Hepatocyte (in vitro differentiated cells): ENCODE results near the gene CD226. TPM values are rescaled to one million over a fixed set of nuclear protein-coding genes. Genes with fewer than 3 reads are reported as not detected.

Experiments
- DNase-seq: peaks from one replicate; pipeline ENCODE4 v3.0.0-alpha.2; 2016; ENCODE audit warnings: low spot score
- H2AFZ ChIP-seq: fragments of 200-600 bp; sonication (generic); 2 replicates; pipeline ENCODE4 v1.6.0; 2016; ENCODE audit warnings: antibody characterized with exemption, mild to moderate bottlenecking
- H3K27ac ChIP-seq: fragments of 200-600 bp; sonication (generic); 2 replicates; pipeline ENCODE4 v1.5.1; 2016; ENCODE audit warnings: mild to moderate bottlenecking
- H3K27me3 ChIP-seq: fragments of 200-600 bp; sonication (generic); 2 replicates; pipeline ENCODE4 v1.6.1; 2016
- H3K36me3 ChIP-seq: fragments of 200-600 bp; sonication (generic); replicated peaks from 2 replicates; pipeline ENCODE4 v1.5.1; 2016; ENCODE audit warnings: low read depth; ENCODE audit not compliant: insufficient read depth
- H3K4me1 ChIP-seq: fragments of 200-600 bp; sonication (generic); 2 replicates; pipeline ENCODE4 v1.5.1; 2016; ENCODE audit warnings: mild to moderate bottlenecking, moderate library complexity; ENCODE audit not compliant: insufficient read depth
- H3K4me2 ChIP-seq: fragments of 200-600 bp; sonication (generic); 2 replicates; pipeline ENCODE4 v1.6.0; 2016
- H3K4me3 ChIP-seq: fragments of 200-600 bp; sonication (generic); 2 replicates; pipeline ENCODE4 v1.5.1; 2016; ENCODE audit warnings: mild to moderate bottlenecking
- H3K79me2 ChIP-seq: fragments of 200-600 bp; sonication (generic); 2 replicates; pipeline ENCODE4 v1.6.0; 2017; ENCODE audit warnings: mild to moderate bottlenecking
- H3K9me2 ChIP-seq: fragments of 200-600 bp; sonication (generic); replicated peaks from 2 replicates; pipeline ENCODE4 v1.6.0; 2017; ENCODE audit warnings: mild to moderate bottlenecking; ENCODE audit not compliant: insufficient read depth
- H3K9me3 ChIP-seq: fragments of 200-600 bp; sonication (generic); 2 replicates; pipeline ENCODE4 v1.5.1; 2016; ENCODE audit warnings: low read depth, mild to moderate bottlenecking
- H4K20me1 ChIP-seq: fragments of 200-600 bp; sonication (generic); 2 replicates; pipeline ENCODE4 v1.6.0; 2016; ENCODE audit warnings: mild to moderate bottlenecking; ENCODE audit not compliant: insufficient read depth, poor library complexity, severe bottlenecking
- CTCF ChIP-seq: fragments of 200-600 bp; sonication (generic); IDR thresholded peaks from 2 replicates; pipeline ENCODE4 v1.5.1; 2016; ENCODE audit warnings: antibody characterized with exemption, mild to moderate bottlenecking; ENCODE audit not compliant: poor library complexity
- EZH2 ChIP-seq: fragments of 200-600 bp; sonication (generic); IDR thresholded peaks from 2 replicates; pipeline ENCODE4 v1.6.1; 2016; ENCODE audit warnings: antibody characterized with exemption, mild to moderate bottlenecking, borderline replicate concordance
- EZH2phosphoT487 ChIP-seq: fragments of 200-600 bp; sonication (generic); IDR thresholded peaks from one replicate; pipeline ENCODE4 v1.6.1; 2018; ENCODE audit warnings: antibody characterized with exemption, mild to moderate bottlenecking, low read depth, moderate library complexity; ENCODE audit not compliant: unreplicated experiment, severe bottlenecking
- WGBS: methylation state at CpG from one replicate; pipeline ENCODE4 v1.1.6; 2016; ENCODE audit warnings: low lambda C conversion rate; ENCODE audit errors: missing lambda C conversion rate; 5-methylcytosine and 5-hydroxymethylcytosine counted together
- polyA plus RNA-seq: library from polyadenylated mRNA; unstranded; fragments of >200 nt; fragmentation: Nextera tagmentation; extraction: Ambion mirVana; gene quantifications from 2 replicates; pipeline ENCODE4 v1.2.1, GENCODE V29; 2016
- total RNA-seq: library from RNA; depleted of rRNA; stranded (reverse); fragments of >200 nt; gene quantifications from 2 replicates; pipeline ENCODE4 v1.2.3, GENCODE V29; 2014

The CD226 gene
- total and polyA plus RNA-seq, 2 experiments from 2014 or later: 0.07 TPM; not detected in 1

GRCh38 chr18:69897397-69898108 lies 50.1 kb downstream of the CD226 start:
- no peaks in the 10 kb centered on the region for H3K27me3 ChIP-seq
- no peaks in the 10 kb centered on the region for H3K79me2 ChIP-seq
- H4K20me1 ChIP-seq: no peaks in the 10 kb centered on the region
- no peaks in the 10 kb centered on the region for H3K9me2 ChIP-seq
- no peak overlapping the region for H3K4me2 ChIP-seq
- WGBS: 90% methylated on average over 7 of the region's 7 CpGs
- no peak overlapping the region for H2AFZ ChIP-seq
- DNase-seq: no peak
- H3K36me3 ChIP-seq: no peaks in the 10 kb centered on the region
- peaks cover 3% of the 10 kb centered on the region for H3K9me3 ChIP-seq
- no peak for TF ChIP-seq EZH2
- no peak for TF ChIP-seq CTCF
- no peak for TF ChIP-seq EZH2phosphoT487
- H3K27ac ChIP-seq: no peak overlapping the region
- H3K4me1 ChIP-seq: no peaks in the 10 kb centered on the region
- no peak overlapping the region for H3K4me3 ChIP-seq

- no peak overlapping the region for H3K4me3 ChIP-seq
- peaks cover 3% of the 10 kb centered on the region for H3K9me3 ChIP-seq
- H3K4me2 ChIP-seq: no peak overlapping the region
- no peak overlapping the region for H3K27ac ChIP-seq
- no peak for TF ChIP-seq EZH2phosphoT487
- TF ChIP-seq CTCF: no peak
- TF ChIP-seq EZH2: no peak
- DNase-seq: no peak
- H4K20me1 ChIP-seq: no peaks in the 10 kb centered on the region
- no peaks in the 10 kb centered on the region for H3K36me3 ChIP-seq
- H2AFZ ChIP-seq: no peak overlapping the region
- no peaks in the 10 kb centered on the region for H3K4me1 ChIP-seq
- no peaks in the 10 kb centered on the region for H3K9me2 ChIP-seq
- H3K79me2 ChIP-seq: no peaks in the 10 kb centered on the region
- no peaks in the 10 kb centered on the region for H3K27me3 ChIP-seq
- 86% methylated on average over 19 of the region's 19 CpGs for WGBS
Measured at GRCh38 chr18:69895066-69896047, 52.3 kb downstream of the CD226 start.

- Histone ChIP-seq H3K9me2 (no peaks in the 10 kb centered on the region), H3K4me2 (no peak overlapping the region), H3K9me3 (no peaks in the 10 kb centered on the region), H3K4me3 (no peak overlapping the region), H3K36me3 (no peaks in the 10 kb centered on the region), H4K20me1 (no peaks in the 10 kb centered on the region), H3K27me3 (no peaks in the 10 kb centered on the region), H3K79me2 (no peaks in the 10 kb centered on the region), H3K4me1 (no peaks in the 10 kb centered on the region), H3K27ac (no peak overlapping the region), H2AFZ (no peak overlapping the region)
- DNase-seq: no peak
- WGBS: 100% methylated on average over 2 of the region's 2 CpGs
- TF ChIP-seq EZH2: no peak
- TF ChIP-seq CTCF: no peak
- no peak for TF ChIP-seq EZH2phosphoT487
Measured at GRCh38 chr18:69894467-69894866, 53.2 kb downstream of the CD226 start.
